HG03159 (cell line): ENCODE data around the gene ZSCAN16.

Source experiments
- ATAC-seq: cut with Tn5 transposase; IDR thresholded peaks from one replicate; pipeline ENCODE4 v1.9.1; 2021; ENCODE audit warnings: mild to moderate bottlenecking, moderate library complexity; ENCODE audit not compliant: unreplicated experiment

ZSCAN16 gene

DNA sequence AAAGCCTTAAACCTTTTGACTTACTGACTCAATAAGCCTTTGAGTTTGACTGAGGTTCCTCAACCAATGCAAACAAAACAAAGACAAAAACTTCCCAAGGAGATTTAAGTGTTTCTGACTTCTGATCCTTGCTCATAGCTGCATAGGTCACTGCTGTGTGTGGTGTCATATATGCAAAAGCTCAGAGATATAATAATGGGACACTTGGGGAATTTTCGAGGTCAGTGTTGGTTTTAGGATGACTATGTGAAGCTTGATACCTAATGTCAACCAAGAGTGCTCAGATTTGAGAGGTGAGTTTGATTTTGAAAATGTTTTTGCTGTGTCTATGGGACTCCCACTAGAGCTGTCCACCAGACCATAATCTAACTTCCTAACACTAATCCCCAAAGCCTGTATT, 43.5 kb downstream of the ZSCAN16 start:
- ATAC-seq = no peak

DNA sequence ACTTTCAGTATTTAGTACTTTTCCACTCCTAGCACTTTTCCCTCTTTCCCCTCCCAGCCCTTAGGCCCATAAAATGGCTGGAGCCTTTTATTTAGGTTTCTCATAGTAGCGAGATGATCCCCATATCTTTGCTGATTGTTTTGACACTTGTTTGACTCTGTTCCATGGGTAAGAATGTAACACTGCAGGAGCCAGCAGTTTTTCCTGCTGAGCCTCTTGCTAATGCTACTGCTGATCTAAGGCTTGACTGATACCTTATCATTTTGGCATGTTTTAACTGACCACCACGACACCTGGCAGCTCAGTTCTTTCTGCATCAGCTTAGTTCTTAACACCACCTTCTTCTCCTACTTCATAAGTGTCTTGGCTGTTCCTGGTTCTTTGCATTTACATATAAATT, 46.9 kb downstream of the ZSCAN16 start:
- no peak for ATAC-seq

DNA sequence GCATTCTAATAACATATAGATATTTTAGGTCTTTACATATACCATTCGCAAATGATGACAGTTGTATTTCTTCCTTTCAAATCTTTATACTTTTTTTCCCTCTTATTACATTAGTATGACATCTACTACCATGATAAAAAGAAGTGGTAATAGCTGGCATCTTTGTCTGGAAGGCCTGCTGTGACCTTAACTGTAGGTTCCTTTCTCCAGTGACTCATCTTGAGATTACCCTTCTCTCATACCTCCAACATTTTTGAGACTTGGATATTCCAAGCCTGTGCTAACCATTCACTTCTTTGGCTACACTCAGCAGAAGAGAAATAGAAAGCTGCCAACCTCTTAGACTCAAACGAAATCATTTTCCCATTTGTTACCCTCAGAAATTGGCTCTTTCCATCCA, 47.6 kb downstream of the ZSCAN16 start:
- ATAC-seq = no peak

DNA sequence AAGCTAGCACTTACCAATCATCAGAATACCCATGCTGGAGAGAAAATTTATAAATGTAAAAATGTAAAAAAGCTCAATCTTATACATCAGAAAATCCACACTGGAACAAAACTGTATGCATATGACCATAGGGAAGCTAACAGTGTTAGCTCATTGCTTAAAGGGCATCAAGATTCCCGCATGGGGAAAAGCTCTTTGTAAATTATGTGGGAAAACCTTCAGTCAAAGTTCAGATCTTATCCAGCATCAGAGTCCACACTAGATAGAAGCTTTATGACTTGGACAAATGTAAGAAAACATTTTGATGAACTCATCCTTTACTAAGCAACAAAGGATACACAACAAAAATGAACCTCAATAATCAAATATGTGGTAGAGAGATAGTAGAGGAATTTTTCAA, 52.0 kb downstream of the ZSCAN16 start:
- no peak for ATAC-seq
